Kidney capillary endothelial cell (primary cell): ENCODE measurements around the gene PDE4C.
"Not testable (repeated sequence)": the region's sequence is repeated elsewhere in the genome, so short reads cannot be mapped to it uniquely, and the experiment has no call there.

Experiments
- DNase-seq: peaks from one replicate; pipeline ENCODE4 v3.0.0-alpha.2; 2018; ENCODE audit warnings: low spot score

The PDE4C gene

DNA sequence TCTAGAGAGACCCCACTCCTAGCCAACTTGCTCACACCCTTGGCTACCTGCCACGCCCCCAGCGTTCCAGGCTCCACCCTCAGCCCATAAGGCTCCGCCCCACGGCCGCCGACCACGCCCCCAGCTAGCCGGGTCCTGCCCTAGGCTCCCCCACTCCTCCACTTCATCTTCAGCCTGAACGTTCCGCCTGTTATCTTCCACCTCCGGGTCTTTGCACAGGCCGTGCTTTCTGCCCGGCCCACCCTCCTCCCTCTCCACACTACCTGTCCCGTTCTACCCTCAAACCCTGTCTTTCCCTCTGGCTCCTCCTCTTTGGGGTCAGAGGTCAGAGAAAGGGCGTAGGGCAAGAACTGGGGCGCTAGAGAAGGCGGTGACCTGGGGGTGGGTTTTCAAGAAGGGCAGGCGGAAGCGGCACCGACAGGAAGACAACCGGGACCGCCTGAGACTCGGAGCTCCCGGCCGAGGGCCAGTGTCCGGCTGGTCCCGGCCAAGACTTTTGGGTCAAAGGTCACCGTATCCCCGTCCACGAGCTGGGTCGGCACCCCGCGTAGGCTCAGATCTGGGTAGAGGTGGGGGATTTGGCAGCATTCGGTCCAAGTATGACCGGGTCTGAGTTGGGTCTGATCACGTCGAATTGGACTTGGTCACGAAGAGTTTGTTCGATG lies 2.2 kb downstream of the PDE4C start:
- no peak for DNase-seq

DNA sequence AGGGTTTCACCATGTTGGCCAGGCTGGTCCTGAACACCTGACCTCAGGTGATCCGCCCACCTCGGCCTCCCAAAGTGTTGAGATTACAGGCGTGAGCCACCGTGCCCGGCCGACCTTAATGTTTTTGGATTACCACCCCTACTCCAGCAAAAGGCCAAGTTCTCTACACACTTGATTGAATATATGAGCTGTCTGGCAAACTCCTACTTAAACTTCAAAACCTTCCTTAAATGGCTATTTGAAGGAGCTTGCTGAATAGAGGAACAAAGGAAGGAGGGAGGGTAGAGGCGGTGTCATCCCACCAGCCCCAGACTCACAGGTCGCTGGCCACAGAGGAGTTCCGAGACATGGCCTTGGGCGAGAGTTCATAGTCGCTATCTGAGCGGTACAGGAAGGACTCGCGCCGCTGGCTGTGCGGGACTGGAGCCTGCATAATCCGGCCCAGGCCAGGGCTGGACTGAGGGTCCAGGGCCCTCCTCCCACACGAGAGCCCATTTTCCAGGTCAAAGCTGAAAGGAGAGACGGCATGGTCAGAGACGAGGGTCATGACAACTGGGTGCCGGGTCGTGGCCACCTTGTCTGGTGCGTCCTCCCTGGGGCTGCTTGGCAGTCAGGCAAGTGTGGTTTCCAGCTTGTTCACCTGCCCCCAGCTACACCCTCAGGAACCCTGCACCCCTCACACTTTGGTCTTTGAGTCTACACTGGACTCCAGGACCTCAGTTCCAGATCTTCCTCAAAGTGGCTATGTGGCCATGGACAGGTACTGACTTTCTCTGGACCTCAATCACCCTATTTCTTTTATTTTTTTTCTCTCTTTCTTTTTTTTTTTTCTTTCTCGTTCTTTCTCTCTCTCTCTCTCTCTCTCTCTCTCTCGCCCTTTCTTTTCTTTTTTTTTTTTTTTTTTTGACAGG lies 4.2 kb downstream of the PDE4C start:
- no peak for DNase-seq

DNA sequence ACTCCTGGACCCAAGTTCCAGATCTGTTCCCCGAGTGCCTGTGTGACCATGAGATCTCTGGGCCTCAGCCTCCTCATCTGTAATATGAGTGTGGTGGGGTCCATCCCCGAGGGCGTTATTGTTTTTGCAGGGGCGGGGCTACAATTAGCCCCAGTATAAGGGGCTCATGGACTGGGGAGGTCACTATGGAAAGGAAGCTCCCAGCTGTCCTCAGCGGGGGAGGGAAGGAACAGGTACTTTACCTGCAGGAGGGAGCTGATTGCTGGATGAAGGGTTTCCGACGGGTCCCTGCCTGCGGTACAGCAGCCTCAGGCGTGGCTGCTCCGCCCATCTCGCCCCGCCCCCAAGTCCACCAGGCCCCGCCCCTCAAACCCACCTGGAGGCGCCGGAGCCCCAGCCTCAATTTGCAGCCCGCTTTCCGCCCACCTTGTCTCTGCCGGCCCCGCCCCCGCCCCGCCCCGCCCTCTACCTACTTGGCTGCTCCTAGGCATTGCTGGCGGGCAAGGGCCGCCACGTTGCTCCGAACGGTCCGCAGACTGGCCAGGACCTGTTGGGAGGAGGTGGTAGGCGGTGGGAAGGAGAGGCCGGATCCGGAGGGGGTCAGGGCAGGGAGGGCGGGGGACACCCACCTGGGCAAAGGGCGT lies 5.5 kb downstream of the PDE4C start:
- no peak for DNase-seq

DNA sequence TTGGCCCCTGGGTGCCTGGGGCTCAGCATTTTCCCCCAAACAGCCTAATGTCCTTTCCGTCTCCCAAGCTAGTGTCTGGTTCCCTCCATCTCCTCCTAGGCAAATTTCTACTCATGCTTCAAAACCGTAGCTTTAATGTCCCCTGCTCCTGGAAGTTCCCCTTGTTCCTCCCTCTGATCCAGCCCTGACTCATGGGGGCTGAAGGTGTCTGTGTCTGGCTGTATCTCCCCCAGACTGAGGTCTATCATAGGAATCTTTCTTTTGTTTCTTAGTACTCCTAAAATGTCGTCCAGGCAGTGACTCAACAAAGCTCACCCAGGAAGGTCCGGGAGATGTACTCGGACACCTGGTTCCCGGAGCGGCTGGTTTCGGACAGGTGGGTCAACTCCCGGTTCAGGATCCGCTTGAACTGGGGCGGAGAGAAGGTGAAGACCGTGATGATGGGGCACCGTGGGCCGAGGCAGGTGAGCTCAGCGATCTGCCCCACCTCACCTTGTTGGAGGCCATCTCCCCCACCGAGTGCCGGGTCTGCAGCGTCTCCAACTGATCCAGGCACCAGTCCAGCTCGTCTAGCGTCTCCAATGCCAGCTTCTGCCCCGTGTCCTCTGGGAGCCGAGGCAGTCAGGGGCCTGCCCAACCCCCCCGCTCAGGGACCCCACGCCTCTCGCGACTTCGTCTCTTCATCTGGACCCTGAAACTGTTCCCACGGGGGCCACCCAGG lies 6.2 kb downstream of the PDE4C start:
- no peak for DNase-seq

DNA sequence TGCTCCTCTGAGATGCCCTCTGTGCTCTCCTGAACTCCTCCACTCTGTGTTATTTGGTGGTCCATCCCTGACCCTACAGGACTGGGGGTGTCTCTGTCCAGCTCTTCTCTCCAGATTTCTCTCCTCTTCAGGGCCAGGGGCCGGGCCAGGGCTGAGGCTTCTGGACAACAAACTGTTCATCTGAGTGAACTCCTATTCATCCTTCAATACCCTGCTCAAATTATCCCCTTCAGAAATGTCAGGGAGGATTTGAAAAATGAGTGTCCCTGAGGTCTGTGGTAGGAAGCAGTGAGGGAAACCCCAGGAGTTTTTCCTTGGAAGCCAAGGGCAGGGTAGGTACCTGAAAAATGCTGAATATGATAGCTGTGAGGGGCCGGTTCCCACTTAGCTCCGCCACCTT lies 7.6 kb downstream of the PDE4C start:
- DNase-seq = no peak

DNA sequence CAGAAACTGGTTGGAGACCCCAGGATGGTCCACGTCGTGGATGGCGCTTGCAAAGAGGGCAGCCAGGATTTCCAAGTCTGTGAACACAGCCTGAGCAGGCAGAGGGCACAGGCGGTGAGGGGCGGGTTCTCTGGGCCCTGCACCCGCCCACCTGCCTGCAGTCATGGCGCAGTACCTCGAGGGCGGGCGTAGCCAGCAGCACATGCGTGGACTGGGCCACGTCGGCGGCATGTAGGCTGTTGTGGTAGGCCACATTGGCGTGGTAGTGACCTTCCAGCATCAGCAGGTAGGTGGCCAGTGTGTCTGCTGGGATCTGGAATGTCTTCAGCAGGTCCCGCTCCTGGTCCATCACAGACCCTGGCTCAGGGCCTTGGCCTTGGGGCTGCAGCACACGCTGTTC lies 8.1 kb downstream of the PDE4C start:
- no peak for DNase-seq

DNA sequence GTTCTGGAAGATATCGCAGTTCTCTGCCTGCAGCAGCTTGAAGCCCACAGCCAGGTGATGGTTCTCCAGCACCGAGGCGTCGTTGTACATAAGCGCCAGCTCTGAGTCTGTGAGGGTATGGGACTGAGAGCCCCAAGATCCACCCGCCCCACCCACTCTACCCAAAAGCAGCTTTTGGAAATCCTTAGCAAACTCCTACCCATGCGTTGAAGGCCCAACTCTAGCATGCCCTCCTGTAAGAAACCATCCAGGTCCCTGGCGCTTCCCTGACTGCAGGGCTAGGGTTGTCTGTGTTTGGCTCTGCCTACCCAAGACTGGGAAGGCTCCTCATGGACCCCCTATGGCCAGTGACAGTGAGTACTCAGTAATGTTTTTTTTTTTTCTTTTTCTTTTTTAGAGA lies 9.4 kb downstream of the PDE4C start:
- DNase-seq = no peak

DNA sequence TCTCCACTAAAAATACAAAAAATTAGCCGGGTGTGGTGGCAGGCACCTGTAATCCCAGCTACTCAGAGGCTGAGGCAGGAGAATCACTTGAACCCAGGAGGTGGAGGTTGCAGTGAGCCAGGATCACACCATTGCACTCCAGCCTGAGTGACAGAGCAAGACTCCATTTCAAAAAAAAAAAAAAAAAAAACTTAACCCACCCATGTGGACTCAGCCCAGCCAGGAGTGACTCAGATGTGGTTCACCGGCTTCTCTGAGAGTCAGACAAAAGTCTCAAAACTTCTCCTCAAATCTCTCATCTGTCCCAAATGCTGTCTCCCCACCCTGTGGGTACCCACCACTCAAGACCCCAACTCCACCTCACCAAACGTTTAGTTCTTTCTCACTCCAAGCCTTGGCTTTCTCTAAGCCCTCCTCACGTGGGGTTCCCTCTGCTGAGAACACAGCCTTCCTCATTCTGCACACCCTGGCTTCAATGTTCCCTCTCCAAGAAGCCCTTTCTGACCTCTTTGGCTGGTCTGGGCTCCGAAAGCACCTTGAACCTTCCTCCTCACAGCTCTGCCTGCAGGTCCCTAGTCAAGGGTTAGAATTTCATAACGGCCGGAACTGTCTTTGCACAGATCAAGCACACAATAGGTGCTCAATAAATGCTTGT lies 11.3 kb downstream of the PDE4C start:
- no peak for DNase-seq

DNA sequence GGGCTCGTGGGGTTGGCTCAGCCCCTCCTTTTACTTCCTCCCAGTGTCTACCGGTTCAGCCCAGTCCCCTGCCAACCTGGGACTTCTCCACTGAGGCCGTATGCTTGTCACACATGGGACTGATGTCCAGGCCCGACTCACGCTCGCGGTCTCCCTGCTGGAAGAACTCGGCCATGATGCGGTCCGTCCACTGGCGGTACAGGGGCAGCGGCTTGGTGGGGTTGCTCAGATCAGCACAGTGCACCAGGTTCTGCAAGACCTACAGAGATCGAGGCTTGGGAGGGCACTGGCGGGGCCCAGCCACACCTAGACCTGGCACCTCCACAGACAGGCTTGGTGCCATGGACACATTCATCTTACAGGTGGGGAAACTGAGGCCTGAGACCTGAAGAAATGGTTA lies 14.6 kb downstream of the PDE4C start:
- no peak for DNase-seq

DNA sequence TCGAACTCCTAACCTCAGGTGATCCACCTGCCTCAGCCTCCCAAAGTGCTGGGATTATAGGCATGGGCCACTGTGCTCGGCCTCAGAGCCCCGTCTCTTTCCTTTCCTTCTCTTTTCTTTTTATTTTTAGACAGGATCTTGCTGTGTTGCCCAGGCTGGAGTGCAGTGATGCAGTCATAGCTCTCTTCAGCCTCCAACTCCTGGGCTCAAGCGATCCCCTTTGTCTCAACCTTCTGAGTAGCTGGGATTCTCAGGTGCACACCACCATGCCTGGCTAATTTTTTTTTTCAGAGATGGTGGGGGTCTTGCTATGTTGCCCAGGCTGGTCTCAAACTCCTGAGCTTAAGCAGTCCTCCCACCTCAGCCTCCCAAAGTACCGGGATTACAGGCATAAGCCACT lies 16.3 kb downstream of the PDE4C start:
- DNase-seq = not testable (repeated sequence)

DNA sequence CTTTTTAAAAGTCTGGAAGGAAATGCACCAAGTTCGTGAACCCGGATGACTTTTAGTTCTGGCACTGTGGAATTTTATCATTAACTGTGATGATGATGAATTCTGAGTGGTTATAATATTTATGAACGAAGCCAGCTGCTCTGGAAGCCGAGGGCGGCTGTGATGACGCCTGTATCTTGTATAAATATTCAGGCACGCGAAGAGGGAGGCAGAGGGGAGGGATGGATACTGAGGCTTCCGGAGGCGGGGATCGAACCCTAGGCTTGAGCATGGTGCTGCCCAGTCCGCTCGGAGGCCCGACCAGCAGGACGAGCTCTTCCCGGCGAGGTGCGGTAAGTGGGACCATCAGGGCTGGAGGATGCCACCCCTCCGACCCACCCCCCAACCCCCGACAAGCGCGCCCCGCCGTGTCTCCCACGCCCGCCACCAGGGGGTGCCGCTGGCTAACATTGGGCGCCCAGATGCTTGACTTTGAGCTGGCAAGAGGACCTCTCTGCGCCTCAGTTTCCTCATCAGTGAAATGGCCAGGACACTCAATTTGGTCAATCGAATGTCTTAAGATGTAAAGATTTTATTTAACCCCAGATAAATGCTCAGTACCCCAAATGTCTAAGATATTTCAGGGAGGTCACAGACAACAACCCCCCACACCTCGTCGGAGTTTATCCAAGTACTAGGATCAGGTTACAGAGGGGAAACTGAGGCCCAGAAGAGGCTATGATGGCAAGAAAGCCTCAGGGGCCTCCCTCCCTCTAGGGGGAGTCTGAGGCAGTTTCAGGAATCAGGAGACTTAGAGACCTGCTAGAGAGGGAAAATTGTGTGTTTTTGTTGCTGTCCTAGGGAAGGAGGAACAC lies 17.9 kb downstream of the PDE4C start:
- no peak for DNase-seq

DNA sequence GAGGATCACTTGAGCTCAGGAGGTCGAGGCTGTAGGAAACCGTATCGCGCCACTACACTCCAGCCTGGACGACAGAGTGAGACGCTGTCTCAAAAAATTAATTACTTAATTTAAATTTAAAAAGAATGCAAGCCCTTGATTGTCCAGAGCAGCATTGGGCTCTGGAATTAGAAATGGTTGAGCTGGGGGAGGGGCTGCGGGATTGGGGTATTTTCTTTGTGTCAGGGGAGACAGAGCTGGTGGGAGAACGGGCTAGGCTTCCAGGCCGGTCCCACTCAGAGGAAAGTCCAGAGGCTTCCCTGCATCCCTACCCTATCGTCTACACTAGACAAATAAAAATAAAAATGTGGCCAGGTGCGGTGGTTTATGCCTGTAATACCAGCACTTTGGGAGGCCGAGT lies 20.2 kb downstream of the PDE4C start:
- no peak for DNase-seq

DNA sequence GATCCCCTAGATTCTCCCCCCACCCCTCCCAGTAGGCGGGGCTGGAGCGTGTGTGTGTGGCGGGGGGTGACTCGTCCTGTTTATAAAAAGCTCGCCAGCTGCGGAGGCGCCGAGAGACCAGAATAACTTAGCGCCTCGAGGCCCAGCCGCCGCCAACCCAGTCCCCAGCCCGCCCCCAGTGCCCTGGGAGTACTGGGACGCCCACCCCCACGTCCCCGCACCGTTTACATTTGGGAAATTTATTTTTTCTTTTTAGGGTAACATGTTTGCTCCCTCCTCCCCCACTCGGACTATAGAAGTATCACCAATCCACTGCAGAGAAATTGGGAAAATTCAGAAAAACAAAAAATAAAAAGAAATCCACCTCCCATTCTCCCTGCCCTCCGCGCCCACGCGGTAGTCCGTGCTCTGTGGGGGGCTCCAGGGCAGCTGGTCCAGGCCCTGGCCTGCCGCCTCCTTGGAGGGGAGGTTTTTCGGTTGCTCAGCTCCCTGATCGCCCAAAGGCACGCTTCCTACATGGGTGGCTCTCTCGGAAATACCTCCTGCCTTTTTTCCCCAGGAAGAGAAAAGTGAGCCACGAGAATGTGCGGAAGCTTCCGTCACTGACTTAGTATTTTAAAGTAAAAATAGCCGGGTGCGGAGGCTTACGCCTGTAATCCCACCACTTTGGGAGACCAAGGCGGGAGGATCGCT lies 20.9 kb downstream of the PDE4C start:
- DNase-seq = peak; percentile 69

DNA sequence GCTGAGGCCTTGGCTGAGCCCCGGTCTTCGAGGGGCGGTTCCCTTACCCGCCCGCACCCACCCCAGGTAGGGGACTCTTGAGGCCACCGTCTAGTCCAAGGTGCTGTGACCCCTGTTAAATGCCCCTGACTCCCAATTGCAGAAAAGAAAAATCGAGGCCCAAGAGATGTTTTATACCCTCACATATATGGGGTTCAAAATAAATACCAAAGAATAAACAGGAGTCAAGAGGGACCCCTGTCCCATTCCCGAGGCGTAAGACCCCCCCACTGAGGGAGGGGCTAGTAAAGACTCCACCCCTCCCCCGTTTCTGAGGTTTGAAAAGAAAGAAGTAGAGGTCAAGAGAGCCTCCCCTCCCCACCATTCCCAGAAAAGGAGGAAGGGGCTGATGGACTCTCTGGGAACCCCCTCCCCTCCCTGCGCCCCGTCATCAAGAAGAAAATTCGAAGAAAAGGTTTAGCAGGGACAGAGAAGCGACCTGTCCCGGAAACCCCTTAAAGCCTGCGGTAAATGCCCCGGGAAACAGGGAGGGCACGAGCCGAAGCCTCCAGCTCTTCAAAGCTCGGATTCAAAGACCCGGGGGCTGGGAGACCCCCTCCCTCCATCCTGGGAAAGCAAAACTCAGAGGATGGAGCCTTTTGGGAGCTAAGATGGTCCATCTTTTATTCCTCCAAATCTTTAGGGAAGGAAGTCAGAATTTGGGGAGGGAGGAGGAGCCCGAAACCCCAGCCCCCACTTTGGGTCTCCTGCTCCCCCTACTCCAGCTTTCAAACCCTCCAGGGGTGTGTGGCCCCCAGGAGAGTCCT lies 21.6 kb downstream of the PDE4C start:
- peak; percentile 67 for DNase-seq

DNA sequence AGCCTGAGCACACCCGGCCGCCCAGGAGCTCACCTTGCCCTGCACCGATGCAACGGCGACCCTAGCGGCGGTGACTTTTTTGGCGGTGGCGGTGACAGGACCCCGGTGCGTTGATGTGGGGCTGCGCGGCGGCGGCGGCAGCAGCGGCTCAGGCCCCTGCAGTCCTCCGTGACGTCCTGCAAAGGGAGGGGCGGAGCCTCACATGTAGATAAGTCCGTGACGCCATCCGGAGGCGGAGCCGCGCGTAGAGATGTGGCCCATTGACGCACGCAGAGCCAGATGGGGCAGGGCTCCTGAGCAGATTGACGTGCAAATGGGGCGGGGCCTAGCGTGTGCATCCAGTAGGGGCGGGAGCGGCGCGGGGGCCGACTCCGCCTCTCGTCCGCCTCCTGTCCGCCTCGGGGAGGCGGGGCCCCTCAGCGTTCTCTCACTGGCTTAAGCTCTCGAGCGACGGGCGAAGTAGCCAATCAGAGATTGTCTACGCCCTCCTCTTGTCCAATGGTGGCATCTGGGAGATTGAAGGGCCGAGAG lies 22.3 kb downstream of the PDE4C start, which contains the start of gene RAB3A:
RAB3A (minus strand) TSS at position 180 of the 531 bp plus-strand sequence. CDS start 1,302 bp downstream, outside the sequence.
- DNase-seq = peak; percentile 100

DNA sequence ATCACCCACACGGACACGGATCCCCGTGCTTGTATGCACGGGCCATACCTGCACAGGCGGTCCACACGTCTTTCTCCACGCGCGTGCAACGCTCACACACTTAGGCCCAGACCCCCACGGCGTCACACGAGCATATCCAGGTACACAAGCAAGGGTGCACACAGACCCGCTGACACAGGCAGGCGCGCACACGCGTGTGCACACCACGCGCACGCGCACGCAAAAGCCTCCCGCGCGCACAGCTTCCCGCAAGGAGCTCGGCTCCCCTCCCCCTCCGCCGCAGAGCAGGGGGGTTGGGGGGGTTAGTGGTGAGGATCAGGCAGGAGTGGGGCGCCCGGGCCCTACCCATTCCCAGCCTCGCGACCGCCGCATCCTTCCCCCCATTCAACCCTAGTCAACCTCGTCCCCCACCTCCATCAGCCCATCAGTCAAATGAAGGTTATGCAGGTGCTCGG lies 22.8 kb downstream of the PDE4C start:
- DNase-seq = no peak

DNA sequence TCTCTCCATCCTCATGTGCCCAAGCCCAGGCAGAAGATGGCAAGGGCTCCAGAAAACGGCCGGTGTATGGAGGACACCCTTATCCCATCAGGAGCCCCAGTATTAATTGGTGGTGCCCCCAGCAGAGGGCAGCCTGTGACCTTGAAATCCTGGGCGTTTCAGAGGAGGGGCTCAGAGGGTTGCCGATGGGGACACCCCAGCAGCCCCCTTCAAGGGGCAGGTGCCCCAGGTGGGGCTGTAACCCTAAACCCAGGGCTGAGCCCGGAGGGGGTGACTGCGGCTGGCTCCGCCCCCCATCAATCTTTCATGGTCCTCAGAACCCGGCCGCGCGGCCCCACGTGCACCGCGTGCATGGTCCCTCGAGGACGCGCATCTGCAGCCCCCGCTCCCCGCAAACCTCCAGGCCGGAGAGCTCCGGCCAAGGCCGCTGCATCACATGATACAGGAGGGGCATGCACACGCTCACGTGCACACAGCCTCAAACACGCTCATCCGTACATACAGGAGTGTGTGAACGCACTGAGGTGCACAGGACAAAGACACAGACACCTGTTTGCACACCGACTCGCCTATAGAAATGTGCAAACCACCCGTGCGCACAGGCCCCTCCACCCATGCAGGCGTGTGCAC lies 23.3 kb downstream of the PDE4C start:
- DNase-seq = no peak

DNA sequence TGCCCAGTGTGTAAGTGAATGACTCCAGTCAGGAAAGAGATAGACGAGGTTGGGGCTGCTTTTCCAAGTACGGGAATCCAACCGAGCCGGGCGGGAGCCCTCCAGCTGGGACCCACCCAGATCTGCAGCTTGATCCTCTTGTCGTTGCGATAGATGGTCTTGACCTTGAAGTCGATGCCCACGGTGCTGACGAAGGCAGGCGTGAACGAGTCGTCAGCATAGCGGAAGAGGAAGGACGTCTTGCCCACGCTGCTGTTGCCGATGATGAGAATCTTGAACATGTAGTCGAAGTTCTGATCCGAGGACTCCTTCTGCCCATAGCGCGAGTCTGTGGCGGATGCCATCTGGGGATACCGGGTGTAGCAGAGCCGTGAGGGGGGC lies 23.9 kb downstream of the PDE4C start:
- DNase-seq = no peak
